NCI-H226 (cell line): Measurements from ENCODE around the gene KRT16.
A peak's percentile ranks its signal among the peaks of the same experiment; 100 is the strongest.
"Not testable (repeated sequence)": the region's sequence is repeated elsewhere in the genome, so short reads cannot be mapped to it uniquely, and the experiment has no call there.

Source experiments
- DNase-seq: peaks from one replicate; pipeline ENCODE4 v3.0.0-alpha.2; 2015

KRT16 gene

GRCh38 chr17:41626914-41627295 is 14.3 kb upstream of the KRT16 start:
- not testable (repeated sequence) for DNase-seq

- DNase-seq: not testable (repeated sequence)
Measured at GRCh38 chr17:41626028-41626913, 13.7 kb upstream of the KRT16 start.

- no peak for DNase-seq
Measured at GRCh38 chr17:41625602-41626001, 13.0 kb upstream of the KRT16 start.

GRCh38 chr17:41624208-41625101 is 11.9 kb upstream of the KRT16 start, which contains the start of gene KRT17:
TSS of gene KRT17 (minus strand) at chr17:41624575. CDS start at chr17:41624509, 66 bp downstream.
- no peak for DNase-seq

- DNase-seq: not testable (repeated sequence)
Measured at GRCh38 chr17:41623184-41623861, 10.8 kb upstream of the KRT16 start.

- not testable (repeated sequence) for DNase-seq
Measured at GRCh38 chr17:41622340-41623183, 10.0 kb upstream of the KRT16 start.

- DNase-seq: no peak
Measured at GRCh38 chr17:41621916-41622315, 9.3 kb upstream of the KRT16 start.

GRCh38 chr17:41621435-41621817 is 8.9 kb upstream of the KRT16 start:
- DNase-seq: not testable (repeated sequence)

GRCh38 chr17:41620583-41621434 is 8.2 kb upstream of the KRT16 start:
- DNase-seq: no peak

- not testable (repeated sequence) for DNase-seq
Measured at GRCh38 chr17:41619927-41620582, 7.5 kb upstream of the KRT16 start.

- no peak for DNase-seq
Measured at GRCh38 chr17:41619036-41619926, 6.7 kb upstream of the KRT16 start.

GRCh38 chr17:41618341-41619035 is 5.9 kb upstream of the KRT16 start:
- peak; percentile 46 for DNase-seq

- no peak for DNase-seq
Measured at GRCh38 chr17:41617698-41618097, 5.1 kb upstream of the KRT16 start.

- DNase-seq: no peak
Measured at GRCh38 chr17:41617136-41617535, 4.6 kb upstream of the KRT16 start.

- not testable (repeated sequence) for DNase-seq
Measured at GRCh38 chr17:41616486-41616885, 3.9 kb upstream of the KRT16 start.

GRCh38 chr17:41615454-41615853 is 2.9 kb upstream of the KRT16 start:
- peak; percentile 90 for DNase-seq

GRCh38 chr17:41614767-41615166 is 2.2 kb upstream of the KRT16 start:
- not testable (repeated sequence) for DNase-seq

GRCh38 chr17:41614098-41614497 is 1.5 kb upstream of the KRT16 start:
- DNase-seq: no peak
